Cardiac muscle cell (in vitro differentiated cells and primary cell): ENCODE measurements around the gene CCDC81. TPM values are rescaled to one million over a fixed set of nuclear protein-coding genes. Genes with fewer than 3 reads are reported as not detected.
A peak's percentile ranks its signal among the peaks of the same experiment; 100 is the strongest.
"Not testable (repeated sequence)": the region's sequence is repeated elsewhere in the genome, so short reads cannot be mapped to it uniquely, and the experiment has no call there.

Source experiments
- DNase-seq, 2 donors: peaks; one replicate each; pipeline versions ENCODE4 v3.0.0 to v3.0.0-alpha.2; 2010 to 2017; ENCODE audit warnings: low read depth in 1 of 2, low spot score in 1 of 2
- H3K27ac ChIP-seq: fragments of 200-600 bp; sonication (generic); 2 replicates; pipeline ENCODE4 v1.5.1; 2016
- H3K27me3 ChIP-seq: fragments of 200-600 bp; sonication (generic); 2 replicates; pipeline ENCODE4 v1.6.0; 2016; ENCODE audit warnings: control low read depth
- H3K36me3 ChIP-seq: fragments of 200-600 bp; sonication (generic); 2 replicates; pipeline ENCODE4 v1.5.1; 2016; ENCODE audit warnings: control low read depth
- H3K4me1 ChIP-seq: fragments of 200-600 bp; sonication (generic); 2 replicates; pipeline ENCODE4 v1.8.1; 2017; ENCODE audit warnings: low read depth, mild to moderate bottlenecking, mixed run types
- H3K4me3 ChIP-seq: fragments of 200-600 bp; sonication (generic); 2 replicates; pipeline ENCODE4 v1.5.1; 2016; ENCODE audit warnings: mild to moderate bottlenecking
- H3K9me3 ChIP-seq: fragments of 200-600 bp; sonication (generic); 2 replicates; pipeline ENCODE4 v1.5.1; 2017; ENCODE audit warnings: low read depth, mild to moderate bottlenecking, control low read depth
- polyA plus RNA-seq: library from polyadenylated mRNA; unstranded; fragments of >200 nt; fragmentation: Nextera tagmentation; extraction: Ambion mirVana; gene quantifications from 2 replicates; pipeline ENCODE4 v1.2.1, GENCODE V29; 2016
- total RNA-seq: library from RNA; depleted of rRNA; stranded (reverse); fragments of >200 nt; gene quantifications from 2 replicates; pipeline ENCODE4 v1.2.3, GENCODE V29; 2016
- TF ChIP-seq, protein P1 (sequence below): IDR thresholded peaks from 2 replicates; pipeline ENCODE4 v1.5.1; 2012; ENCODE audit warnings: low read depth, mild to moderate bottlenecking, low read length

CCDC81 gene
- total and polyA plus RNA-seq, 2 experiments from 2014 or later, result 2.6 to 3.2 TPM

DNA sequence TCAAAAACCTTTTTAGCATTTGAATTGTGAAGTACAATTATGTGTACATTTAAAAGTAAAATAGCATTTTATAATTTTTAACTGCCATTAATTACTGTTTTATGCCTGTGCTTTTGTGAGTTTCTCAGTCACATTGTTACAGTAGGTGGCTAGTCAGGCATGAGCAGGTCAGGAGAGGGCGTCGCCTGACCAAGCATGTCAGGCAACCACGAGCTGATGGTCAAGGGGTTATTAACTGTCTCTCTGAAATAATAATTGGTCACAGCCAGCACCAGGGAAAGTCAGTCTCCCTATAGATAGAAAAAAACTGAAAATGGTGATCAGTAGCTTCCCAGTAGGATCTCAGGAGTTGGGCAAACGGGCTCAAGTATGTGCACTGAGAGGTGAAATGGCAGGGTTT is 19.4 kb upstream of the CCDC81 start:
- DNase-seq, result no peak
- Histone ChIP-seq H3K27me3 (no peaks in the 10 kb centered on the region), H3K27ac (no peak overlapping the region), H3K4me3 (no peak overlapping the region), H3K9me3 (no peaks in the 10 kb centered on the region), H3K36me3 (no peaks in the 10 kb centered on the region), H3K4me1 (no peaks in the 10 kb centered on the region)
- TF ChIP-seq, protein P1, sequence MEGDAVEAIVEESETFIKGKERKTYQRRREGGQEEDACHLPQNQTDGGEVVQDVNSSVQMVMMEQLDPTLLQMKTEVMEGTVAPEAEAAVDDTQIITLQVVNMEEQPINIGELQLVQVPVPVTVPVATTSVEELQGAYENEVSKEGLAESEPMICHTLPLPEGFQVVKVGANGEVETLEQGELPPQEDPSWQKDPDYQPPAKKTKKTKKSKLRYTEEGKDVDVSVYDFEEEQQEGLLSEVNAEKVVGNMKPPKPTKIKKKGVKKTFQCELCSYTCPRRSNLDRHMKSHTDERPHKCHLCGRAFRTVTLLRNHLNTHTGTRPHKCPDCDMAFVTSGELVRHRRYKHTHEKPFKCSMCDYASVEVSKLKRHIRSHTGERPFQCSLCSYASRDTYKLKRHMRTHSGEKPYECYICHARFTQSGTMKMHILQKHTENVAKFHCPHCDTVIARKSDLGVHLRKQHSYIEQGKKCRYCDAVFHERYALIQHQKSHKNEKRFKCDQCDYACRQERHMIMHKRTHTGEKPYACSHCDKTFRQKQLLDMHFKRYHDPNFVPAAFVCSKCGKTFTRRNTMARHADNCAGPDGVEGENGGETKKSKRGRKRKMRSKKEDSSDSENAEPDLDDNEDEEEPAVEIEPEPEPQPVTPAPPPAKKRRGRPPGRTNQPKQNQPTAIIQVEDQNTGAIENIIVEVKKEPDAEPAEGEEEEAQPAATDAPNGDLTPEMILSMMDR, result no peak

DNA sequence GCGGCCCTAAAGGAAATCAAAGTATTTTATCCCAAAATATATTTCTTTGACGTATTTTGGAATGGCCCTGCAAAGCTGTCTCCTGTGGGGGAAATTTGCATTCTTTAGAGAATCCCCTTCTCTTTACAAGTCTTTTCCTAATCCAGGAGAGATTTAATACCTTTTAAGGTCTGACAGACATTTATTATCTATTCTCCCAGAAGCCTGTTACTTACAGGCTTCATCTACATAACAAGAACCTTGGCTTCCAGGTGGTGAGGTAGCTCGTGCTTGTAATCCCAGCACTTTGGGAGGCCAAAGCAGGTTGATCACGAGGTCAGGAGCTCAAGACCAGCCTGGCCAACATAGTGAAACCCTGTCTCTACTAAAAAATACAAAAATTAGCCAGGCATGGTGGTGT is 17.3 kb upstream of the CCDC81 start:
- H3K4me3 ChIP-seq, H3K27ac ChIP-seq, H3K4me1 ChIP-seq, H3K9me3 ChIP-seq, DNase-seq, H3K36me3 ChIP-seq, H3K27me3 ChIP-seq: not testable (repeated sequence)

DNA sequence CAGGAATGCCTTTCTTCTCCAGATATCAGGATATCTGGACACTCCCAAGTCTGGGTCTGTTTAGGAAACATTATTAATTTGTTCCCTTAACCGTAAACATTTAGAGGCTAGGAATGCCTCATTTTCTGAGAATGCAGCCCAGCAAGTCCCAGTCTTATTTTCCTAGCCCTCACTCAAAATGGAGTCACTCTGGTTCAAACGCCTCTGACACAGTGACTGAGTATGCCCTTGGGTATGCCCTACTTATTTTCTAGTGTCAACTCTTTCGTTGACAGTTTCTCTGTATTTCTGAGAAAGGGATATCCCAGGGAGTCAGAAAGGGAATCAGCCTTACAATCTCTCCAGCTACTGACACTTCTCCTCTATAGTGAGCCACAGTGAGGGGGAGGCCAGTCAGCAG is 16.0 kb upstream of the CCDC81 start:
- Histone ChIP-seq H3K4me3 (no peak overlapping the region), H3K9me3 (no peaks in the 10 kb centered on the region), H3K4me1 (no peaks in the 10 kb centered on the region), H3K27ac (no peak overlapping the region), H3K27me3 (no peaks in the 10 kb centered on the region), H3K36me3 (no peaks in the 10 kb centered on the region)
- no peak for DNase-seq
- TF ChIP-seq, protein P1, result no peak

DNA sequence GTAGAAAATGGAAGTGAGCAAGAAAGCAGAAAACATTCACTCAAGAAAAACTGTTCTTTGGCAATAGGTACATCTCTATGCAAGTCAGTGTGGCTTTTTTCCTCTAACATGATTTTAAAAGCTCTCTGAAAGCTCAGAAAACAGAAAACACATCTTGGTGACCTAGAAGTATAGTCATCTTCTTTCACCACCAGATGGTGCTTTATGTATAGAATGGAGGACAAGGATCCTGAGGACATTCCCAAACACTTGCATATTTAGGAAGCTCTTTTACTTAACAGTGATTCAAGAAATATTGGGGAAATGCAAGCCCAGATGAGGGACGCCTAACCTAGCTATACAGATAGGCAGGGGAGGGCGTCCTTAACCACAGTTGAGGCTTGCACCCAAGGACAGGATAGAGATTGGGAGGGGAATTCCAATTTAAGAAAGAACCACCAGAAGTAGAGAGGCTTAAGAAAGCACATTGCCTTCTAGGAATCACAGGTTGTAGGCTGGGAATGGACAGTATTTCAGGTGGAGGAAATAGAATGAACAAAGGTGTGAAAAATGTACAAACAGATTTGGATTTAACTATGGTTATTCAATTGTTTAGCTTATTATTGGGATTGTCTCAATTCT is 13.8 kb upstream of the CCDC81 start:
- peak; percentile 22 to 67 for DNase-seq
- no peaks in the 10 kb centered on the region for H3K4me1 ChIP-seq
- H3K27me3 ChIP-seq, result no peaks in the 10 kb centered on the region
- H3K4me3 ChIP-seq, result no peak overlapping the region
- no peaks in the 10 kb centered on the region for H3K36me3 ChIP-seq
- H3K9me3 ChIP-seq, result no peaks in the 10 kb centered on the region
- H3K27ac ChIP-seq, result no peak overlapping the region
- TF ChIP-seq, protein P1, result peak; percentile 54

DNA sequence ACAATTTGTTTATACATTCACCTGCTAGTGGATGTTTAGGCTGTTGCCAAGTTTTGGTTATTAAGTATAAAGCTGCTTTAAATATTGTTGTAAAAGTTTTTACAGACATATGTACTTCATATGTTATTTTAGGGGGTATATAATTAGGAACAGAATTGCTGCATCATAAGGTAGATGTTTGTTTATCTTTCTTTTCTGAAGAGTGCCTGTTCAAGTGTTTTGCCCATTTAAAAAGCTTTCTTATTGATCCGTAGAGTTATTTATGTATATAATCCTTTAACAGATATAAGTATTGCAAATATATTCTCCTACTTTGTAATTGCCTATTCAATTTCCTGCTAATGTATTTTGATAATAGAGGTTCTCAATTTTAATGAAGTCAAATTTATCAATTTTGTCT is 11.3 kb upstream of the CCDC81 start:
- TF ChIP-seq, protein P1, result no peak
- no peaks in the 10 kb centered on the region for H3K36me3 ChIP-seq
- H3K4me3 ChIP-seq, result no peak overlapping the region
- H3K4me1 ChIP-seq, result no peaks in the 10 kb centered on the region
- DNase-seq, result no peak
- H3K27me3 ChIP-seq, result no peaks in the 10 kb centered on the region
- no peaks in the 10 kb centered on the region for H3K9me3 ChIP-seq
- H3K27ac ChIP-seq, result no peak overlapping the region

DNA sequence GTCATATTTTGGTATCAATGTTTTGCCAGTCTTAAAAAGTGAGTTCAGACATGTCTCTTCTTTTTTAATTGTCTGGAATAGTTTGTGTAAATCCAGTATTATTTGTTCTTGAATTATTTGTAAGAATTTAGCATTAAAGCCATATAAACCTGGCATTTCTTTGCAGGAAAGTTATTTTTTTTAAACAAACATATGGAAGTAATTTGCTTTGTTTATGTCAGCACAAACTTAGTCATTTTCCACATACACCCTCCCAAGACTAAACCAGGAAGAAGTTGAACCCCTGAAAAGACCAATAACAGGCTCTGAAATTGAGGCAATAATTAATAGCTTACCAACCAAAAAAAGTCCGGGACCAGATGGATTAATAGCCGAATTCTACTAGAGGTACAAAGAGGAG is 9.1 kb upstream of the CCDC81 start:
- Histone ChIP-seq H3K36me3 (no peaks in the 10 kb centered on the region), H3K4me3 (no peak overlapping the region), H3K27me3 (no peaks in the 10 kb centered on the region), H3K9me3 (no peaks in the 10 kb centered on the region), H3K4me1 (no peaks in the 10 kb centered on the region), H3K27ac (no peak overlapping the region)
- TF ChIP-seq, protein P1, result no peak
- no peak for DNase-seq
